Hematopoietic multipotent progenitor cell treated with erythropoietin and hydrocortisone succinate and interleukin-3 and kit ligand, for 15 days (in vitro differentiated cells): ENCODE measurements around the gene TRMT2A.

ENCODE experiments used
- DNase-seq: peaks from one replicate; pipeline ENCODE4 v3.0.0-alpha.2; 2015; ENCODE audit warnings: low spot score

The TRMT2A gene

GRCh38 chr22:20118300-20119020 lies 1.4 kb upstream of the TRMT2A start:
- DNase-seq: no peak

- DNase-seq: peak; percentile 36
Measured at GRCh38 chr22:20117633-20118299, 740 bp upstream of the TRMT2A start.

DNA sequence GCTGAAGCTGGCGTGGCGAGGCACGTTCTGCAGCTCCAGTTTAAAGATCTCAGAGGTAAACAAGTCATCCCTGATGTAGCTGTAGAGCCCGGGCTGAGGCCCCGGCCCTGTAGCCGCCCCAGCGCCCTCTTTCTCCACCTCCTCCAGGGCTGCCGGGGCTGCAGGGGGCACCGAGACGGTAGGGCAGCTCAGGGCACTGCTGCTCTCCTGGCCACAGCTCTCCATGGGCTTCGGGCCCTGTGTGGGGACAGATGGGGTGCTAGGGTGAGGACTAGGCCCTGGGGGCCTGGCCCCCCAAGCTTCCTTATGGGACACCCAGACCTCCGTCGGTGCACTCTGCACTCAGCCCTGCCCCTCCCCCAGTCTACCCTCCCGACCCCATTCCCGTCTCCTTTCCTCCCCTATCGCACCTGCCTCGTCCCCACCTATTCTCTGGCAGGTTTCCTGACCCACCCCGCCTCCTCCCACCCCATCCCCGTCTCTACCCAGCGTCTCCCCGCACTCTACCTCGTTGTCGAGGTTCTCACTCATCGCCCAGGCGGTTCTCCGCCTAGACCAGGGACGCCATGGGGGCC lies 563 bp downstream of the TRMT2A start:
- DNase-seq: no peak

DNA sequence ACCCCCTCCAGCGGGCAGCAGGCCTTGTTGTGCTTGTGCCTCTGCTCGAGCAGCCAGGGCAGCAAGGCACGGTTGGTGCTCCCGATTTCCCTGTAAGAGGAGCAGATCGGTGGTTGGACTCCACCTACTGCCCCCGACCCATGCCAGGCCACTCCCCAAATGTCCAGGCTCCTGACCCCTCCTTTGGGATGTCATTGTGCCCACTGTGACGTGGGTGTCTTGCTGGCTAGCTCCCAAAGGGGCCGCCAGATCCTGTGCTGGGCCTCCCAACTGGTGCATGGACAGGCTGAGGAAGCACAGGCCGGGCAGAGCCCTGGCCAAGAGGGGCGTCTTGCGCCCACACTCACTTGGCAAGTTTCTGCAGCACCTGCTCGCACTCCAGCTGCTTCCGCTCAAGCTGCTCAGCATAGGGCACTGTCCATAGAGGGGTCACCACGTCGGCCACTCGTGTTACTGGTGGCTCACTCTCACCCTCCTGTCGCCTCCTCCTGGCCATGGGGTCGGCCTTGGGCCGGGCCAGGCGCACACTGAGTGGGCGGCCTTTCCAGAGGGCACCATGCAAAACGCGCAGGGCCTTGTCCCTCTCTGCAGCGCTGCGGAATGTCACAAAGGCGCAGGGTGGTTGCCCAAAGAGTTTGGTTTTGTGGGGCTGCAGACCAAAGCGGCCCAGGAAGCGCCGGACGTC lies 1.2 kb downstream of the TRMT2A start, which contains the start of gene RANBP1:
Gene RANBP1, plus strand, starts transcription at position 414 of the 685 bp plus-strand sequence. Its CDS starts 81 bp downstream, at position 495.
- DNase-seq: no peak

DNA sequence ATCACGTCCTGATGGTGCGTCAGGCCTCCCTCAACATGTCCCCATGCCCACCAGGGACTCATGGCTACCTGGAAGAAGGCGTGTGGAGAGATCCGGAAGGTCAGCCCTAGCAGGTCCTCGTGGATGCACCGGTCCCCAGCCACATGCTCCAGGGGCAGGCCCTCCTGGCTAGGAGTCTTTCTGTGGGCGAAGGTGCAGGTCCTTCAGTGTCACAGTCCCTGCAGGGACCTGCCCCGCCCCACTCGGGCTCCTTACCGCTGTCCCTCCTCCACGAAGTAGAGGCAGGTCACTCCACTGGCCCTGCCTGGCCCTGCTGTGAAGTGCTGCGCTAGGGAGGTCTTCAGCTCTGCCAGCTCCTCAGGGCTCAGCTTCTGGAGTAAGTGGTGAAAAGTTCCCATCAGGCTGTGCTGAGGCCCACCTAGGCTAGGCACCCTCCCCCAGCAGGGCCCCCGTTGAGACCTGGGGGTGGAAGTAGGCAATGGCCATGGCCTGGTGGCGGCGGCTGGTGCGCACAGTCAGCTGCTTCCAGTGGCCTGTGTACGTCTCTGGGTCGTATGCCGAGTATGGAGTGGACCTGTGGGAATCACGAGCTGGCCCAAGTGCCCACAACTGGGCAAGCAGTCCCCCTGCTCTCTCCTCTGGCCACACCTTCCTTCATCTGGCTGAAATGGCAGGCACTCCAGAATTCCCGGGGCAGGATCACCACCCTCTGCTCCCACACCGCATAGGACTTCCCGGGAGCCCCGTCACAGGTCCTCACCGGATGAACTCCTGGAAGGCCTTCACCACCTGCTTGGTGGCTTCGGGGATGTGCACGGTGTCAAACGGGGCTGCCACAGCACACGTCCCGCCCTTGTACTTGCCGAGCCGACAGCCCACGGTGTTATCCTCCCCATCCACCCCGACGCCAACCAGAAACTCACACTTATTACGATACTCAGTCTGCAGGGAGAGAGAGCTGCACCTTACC lies 2.2 kb downstream of the TRMT2A start:
- DNase-seq: no peak

- DNase-seq: no peak
Measured at GRCh38 chr22:20113551-20114310, 3.3 kb downstream of the TRMT2A start.

DNA sequence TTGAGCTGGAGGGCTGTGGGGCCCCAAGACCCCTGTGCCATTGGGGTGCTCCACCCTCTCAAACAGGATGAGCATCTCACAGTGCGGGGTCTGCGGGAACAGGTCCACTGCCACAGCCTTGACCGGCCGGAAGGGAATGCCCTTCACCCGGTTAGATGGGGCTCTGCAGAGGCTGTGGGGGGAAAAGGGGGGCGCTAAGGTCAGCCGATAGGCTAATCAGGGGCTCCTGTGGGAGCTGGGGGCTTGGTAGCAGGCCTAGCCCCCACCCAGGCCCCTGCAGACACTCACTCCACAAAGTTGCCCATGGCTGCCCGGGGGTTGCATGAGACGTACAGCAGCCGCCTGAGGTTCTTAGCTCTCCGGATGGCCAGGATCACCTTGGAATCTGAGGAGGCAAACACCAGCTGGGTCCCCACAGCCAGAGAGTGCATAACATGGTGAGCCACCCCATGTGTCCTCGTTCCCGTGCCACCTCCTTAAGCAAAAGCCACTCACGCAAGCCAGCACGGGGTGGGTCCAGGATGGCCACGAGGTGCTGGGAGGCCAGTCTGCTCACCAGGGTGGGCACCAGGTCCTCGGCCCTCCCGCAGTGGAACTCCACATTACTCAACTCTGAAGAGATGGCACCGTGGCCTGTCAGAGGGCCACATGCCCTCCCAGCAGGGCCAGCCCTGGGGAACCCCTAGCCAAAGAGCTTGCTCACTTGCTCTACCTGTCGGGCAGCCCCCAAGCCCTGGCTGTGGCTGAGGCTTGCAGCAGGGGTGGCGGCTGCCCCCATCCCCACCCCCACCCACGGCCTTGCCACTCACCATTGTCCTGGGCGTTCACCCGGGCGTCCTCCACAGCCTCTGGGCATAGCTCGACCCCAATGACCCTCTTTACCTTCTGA lies 4.2 kb downstream of the TRMT2A start:
- DNase-seq: no peak

DNA sequence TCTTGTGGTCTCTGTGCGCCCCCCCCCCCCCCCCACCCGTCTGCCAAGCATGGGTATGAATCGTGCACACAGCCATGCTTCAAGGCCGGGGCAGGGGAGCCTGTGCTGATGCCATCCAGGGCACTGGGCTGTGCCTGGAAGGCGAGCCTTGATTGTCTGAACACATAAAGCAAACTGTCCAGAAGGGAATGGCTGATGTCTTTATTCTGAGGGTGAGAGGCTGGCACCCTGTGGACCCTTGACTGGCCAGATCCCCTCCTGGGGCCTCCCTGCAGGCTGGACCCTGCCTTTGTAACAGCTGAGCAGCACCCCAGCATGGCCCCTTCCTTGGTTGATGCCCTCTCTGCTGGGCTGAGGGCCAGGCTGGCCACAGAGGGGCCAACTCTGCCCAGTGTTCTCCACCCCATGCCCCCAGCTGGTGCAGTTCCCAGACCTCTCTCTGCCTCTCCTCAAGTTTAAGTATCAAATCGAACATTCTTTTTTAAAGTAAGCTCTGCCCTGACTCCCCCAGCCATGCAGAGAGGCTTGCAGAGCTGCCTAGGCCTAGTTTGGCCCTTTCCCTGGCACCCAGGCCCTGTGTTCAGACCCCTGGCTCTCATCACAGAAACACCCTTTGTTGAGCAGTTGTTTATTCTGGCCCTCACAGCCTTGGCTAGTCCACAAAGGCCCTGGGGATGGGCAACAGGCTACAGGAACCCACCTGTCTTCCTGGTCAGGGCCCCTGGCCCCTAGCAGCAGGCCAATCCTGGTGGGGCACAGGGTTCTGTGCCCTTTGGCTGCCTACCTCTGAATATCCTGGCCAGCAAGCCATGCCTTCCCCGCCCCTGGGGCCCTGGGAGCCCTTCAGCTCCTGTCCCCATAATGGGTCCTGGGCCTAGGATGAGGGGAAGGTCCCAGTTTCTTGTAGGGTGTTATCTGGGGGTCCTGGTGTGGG lies 5.1 kb downstream of the TRMT2A start:
- no peak for DNase-seq

- DNase-seq: peak; percentile 14
Measured at GRCh38 chr22:20111045-20111688, 5.9 kb downstream of the TRMT2A start.

GRCh38 chr22:20110359-20110985 lies 6.6 kb downstream of the TRMT2A start:
- DNase-seq: no peak

DNA sequence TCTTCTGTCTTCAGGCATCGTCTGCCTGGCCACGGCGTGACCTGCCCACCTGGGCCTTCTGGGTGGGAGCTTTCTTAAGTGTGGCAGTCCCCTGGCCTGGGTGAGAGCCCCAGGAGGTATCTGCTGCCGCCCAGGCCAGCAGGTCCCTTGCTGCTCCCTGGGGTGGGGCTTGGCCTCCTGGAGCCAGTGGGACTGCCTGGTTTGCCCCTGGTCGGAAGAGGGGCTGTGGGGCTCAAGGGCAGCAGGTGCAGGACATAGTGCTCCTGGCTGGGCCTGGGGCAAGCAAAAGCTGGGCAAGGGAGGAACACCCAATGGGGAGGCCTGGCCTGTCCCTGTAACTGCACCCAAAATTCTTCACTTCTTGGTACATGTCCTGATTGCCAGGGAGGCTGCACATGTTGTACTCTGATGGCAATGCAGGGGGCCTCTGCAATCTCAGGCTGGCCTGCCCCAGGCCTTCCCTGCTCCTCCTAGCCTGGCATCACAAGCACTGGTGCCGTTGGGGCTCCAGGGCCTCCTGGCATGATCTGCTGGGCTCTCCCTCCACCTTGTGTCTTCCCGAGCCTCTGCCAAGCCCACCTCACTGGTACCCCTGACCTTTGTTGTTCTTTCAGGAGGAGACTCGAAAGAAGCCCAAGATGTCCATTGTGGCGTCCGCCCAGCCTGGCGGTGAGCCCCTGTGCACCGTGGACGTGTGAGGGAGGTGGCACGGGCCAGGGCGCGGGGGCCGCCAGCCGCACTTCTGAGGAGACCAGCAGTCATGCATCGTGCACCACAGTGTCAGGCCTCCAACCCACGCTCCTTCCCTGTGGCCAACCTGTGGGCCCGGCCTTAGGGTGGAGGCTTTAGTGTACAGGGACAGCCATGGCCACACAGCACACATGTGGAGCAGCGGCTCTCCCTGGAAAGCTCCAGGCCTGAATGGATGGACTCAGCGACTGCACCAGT lies 7.3 kb downstream of the TRMT2A start:
- no peak for DNase-seq

DNA sequence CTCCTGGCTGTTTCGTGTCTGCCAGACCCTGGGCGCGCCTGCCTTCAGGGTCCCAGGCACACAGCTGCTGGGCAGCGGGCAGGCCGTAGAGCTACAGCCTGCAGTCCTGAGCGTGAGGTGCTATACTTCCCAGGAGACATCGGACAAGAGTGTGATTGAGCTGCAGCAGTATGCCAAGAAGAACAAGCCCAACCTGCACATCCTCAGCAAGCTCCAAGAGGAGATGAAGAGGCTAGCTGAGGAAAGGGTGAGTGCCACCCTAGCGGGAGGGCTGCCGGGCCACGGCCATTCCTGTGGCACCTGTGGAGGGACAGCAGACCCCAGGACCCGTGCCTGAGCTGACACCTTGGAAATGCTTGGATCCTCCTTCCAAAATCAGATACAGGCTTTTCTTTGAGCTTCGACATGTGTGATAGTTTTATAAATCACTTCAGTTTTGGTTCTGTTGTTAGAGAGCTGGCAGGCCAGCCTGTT lies 8.2 kb downstream of the TRMT2A start:
- DNase-seq: no peak

GRCh38 chr22:20107951-20108756 lies 8.9 kb downstream of the TRMT2A start:
- no peak for DNase-seq

- DNase-seq: no peak
Measured at GRCh38 chr22:20107471-20107901, 9.5 kb downstream of the TRMT2A start.

DNA sequence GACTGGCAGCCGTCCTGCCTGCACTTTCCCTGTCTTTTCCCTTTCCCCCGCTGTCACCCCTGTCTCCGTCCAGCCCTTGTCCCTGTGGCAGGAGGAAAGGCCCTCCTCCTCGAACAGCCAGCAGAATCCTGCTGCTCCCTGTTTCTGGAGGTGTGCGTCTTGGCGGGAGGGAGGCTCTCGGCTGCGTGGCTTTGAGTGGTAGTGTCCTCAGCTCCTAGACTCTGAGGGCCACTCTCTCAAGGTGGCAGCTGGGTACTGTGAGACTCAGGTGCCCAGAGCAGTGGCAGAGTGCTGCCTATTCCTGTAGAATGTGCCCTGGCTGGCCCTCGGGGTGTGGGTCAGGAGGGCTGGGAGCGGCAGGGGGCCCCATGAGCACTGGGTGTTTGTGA lies 10.2 kb downstream of the TRMT2A start:
- DNase-seq: no peak
